Aorta (tissue), 5 donors: ENCODE measurements around the gene CPVL. TPM values are rescaled to one million over a fixed set of nuclear protein-coding genes. Genes with fewer than 3 reads are reported as not detected.
"Not testable (repeated sequence)": the region's sequence is repeated elsewhere in the genome, so short reads cannot be mapped to it uniquely, and the experiment has no call there.

ENCODE experiments used
- ATAC-seq: fragments of 200-7000 bp; cut with Tn5 transposase; one replicate; pipeline ENCODE4 v1.9.1; 2022; ENCODE audit warnings: moderate library complexity; ENCODE audit not compliant: low FRiP score
- DNase-seq, 2 donors: peaks; one replicate each; pipeline ENCODE4 v3.0.0-alpha.2; 2020
- H3K27ac ChIP-seq, 2 donors: one replicate each; pipeline ENCODE4 v1.5.1; 2013; ENCODE audit warnings: low read length in 2 of 2, mild to moderate bottlenecking in 2 of 2, moderate library complexity in 2 of 2, control low read depth in 1 of 2, inconsistent platforms in 1 of 2, low read depth in 1 of 2
- H3K27me3 ChIP-seq, 2 donors: one replicate each; pipeline ENCODE4 v1.6.1; 2013; ENCODE audit warnings: control low read depth in 1 of 2, low read length in 1 of 2, mild to moderate bottlenecking in 1 of 2, moderate library complexity in 1 of 2; ENCODE audit not compliant: insufficient read depth in 2 of 2, control insufficient read depth in 1 of 2
- H3K36me3 ChIP-seq, 2 donors: one replicate each; pipeline ENCODE4 v1.6.1; 2013; ENCODE audit warnings: control low read depth in 1 of 2, low read length in 1 of 2, mild to moderate bottlenecking in 1 of 2; ENCODE audit not compliant: insufficient read depth in 2 of 2, control insufficient read depth in 1 of 2
- H3K4me1 ChIP-seq, 2 donors: one replicate each; pipeline ENCODE4 v1.6.1; 2013; ENCODE audit warnings: low read length in 2 of 2, control low read depth in 1 of 2, mild to moderate bottlenecking in 1 of 2, moderate library complexity in 1 of 2; ENCODE audit not compliant: insufficient read depth in 2 of 2, control insufficient read depth in 1 of 2
- H3K4me3 ChIP-seq, 2 donors: one replicate each; pipeline ENCODE4 v1.5.1; 2013; ENCODE audit warnings: low read length in 2 of 2, control low read depth in 1 of 2, mild to moderate bottlenecking in 1 of 2
- H3K9me3 ChIP-seq: one replicate; pipeline ENCODE4 v1.6.1; 2013; ENCODE audit warnings: mild to moderate bottlenecking, low read length; ENCODE audit not compliant: control insufficient read depth
- WGBS, 2 donors: extraction: QIAGEN DNeasy Blood & Tissue Kit; methylation state at CpG; one replicate each; pipeline ENCODE4 v1.1.7; 2013; 5-methylcytosine and 5-hydroxymethylcytosine counted together
- intact Hi-C, 2 donors: fragments of 100-400 bp; cut with DNase I; formaldehyde crosslinking; loops; one replicate each; pipeline versions ENCODE4 v1.14.2 to v1.15.0; 2022
- polyA plus RNA-seq, 2 donors: library from polyadenylated mRNA; stranded (reverse); fragments of 200-250 nt; gene quantifications; one replicate each; pipeline ENCODE4 v1.2.3, GENCODE V29; 2013
- total RNA-seq, 2 donors: library from RNA; stranded (reverse); fragmentation: NEBNext Ultra II Directional; extraction: Animal tissue kit (Norgen Biotek cat#: 25700); gene quantifications; one replicate each; pipeline ENCODE4 v1.2.1, GENCODE V29; 2021
- donor health status: healthy with polysubstance abuse.
- donor health status: Bipolar disorder and iron deficiency.
- donor health status: DM: no; HTN: no; CAD: no.
- donor health status: DM: no; HTN: no; CAD: no.
- donor health status: DM: yes; HTN: yes; CAD: no.

Gene CPVL
- total and polyA plus RNA-seq, 4 donors = 2.7 to 50.2 (median 24.3) TPM

DNA sequence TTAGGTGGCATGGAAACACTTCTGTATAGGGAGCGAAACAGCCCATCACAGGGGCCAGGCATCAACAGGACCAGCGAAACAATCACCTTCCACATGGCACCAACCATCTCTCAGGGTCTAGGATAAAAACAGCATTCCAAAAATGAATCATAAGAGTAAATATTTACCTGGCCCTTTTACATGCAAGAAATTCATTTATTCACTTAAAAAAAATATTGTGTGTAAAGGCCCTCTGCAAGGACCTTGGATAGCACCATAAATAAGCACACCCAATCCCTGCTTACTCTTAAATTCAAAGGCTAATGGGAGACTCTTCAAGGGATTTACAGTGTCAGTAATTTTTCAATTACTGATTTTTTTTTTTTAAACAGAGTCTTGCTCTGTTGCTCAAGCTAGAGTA lies 25.4 kb downstream of the CPVL start:
- Histone ChIP-seq H3K4me1 (no peaks in the 10 kb centered on the region), H3K9me3 (no peaks in the 10 kb centered on the region), H3K4me3 (no peak overlapping the region), H3K36me3 (no peaks in the 10 kb centered on the region), H3K27me3 (no peaks in the 10 kb centered on the region), H3K27ac (no peak overlapping the region)
- ATAC-seq (no peak), DNase-seq (no peak)
- intact Hi-C loops = no loop called here
- WGBS, 2 donors = 75 to 98% methylated on average over 2 of the region's 2 CpGs

DNA sequence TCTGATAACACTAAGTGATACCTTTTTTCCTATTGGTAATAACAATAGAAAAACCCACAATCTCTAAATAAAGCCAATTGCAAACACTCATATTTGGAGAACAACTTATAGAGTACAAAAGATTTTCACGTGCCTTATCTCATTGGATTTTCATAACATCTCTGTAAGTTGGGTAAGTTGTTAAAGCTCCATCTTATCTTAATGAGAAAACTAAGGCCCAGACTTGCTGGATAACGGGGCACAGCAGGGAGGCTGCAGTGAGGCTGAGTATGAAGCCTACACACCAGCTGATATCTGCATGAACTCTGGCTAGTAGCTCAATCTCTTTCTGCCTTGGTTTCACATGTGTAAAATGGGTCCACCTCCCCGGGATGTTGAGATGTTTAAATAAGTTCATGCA lies 26.8 kb downstream of the CPVL start:
- H3K36me3 ChIP-seq = no peaks in the 10 kb centered on the region
- DNase-seq (no peak), ATAC-seq (no peak)
- H3K4me3 ChIP-seq = no peak overlapping the region
- WGBS, 2 donors = 71 to 78% methylated on average over 3 of the region's 3 CpGs
- no peaks in the 10 kb centered on the region for H3K27me3 ChIP-seq
- no peak overlapping the region for H3K27ac ChIP-seq
- no peaks in the 10 kb centered on the region for H3K9me3 ChIP-seq
- H3K4me1 ChIP-seq = no peaks in the 10 kb centered on the region
- intact Hi-C loops = no loop called here

DNA sequence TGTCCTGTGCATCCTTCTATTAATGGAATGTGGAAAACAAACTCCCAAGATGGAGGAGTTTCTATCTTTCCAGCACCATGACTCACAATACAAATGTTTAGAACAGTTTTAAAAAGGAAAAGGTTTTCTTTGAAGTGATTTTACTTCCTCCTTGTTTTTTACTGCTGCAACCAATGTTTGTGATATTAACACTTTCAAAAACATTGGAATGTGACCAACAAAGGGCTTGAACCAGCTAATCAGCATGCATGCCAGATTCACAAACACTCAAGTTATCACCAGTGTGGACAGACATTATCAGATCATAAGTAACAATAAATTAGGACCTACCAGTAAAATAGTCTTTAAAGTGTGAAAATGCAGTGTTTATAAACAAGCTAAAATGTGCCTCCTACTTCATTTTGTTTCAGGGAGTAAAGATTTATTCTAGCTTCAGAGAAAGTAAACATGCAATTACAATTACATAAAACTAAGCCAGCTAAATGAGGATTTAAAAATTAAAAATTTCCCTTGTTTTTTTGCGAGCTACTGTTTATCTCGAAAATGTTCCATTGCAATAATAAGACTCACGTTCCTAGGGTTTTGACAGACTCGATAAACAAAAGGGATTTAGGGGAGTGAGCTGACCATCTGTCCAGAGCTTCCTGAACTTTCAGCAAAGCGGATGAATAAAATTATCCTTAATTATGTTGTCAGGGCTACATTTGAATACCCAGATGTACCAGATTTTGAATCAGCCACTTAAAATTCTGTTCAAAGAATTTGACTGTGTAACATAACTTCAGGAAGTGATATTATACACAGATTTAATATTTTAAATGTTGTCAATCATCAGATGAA lies 29.8 kb downstream of the CPVL start:
- Histone ChIP-seq H3K27ac (no peak overlapping the region), H3K36me3 (no peaks in the 10 kb centered on the region), H3K4me1 (no peaks in the 10 kb centered on the region), H3K27me3 (no peaks in the 10 kb centered on the region), H3K4me3 (no peak overlapping the region), H3K9me3 (no peaks in the 10 kb centered on the region)
- WGBS, 2 donors = 54% methylated on average over 5 of the region's 5 CpGs
- intact Hi-C loops = no loop called here
- no peak for ATAC-seq
- no peak for DNase-seq

DNA sequence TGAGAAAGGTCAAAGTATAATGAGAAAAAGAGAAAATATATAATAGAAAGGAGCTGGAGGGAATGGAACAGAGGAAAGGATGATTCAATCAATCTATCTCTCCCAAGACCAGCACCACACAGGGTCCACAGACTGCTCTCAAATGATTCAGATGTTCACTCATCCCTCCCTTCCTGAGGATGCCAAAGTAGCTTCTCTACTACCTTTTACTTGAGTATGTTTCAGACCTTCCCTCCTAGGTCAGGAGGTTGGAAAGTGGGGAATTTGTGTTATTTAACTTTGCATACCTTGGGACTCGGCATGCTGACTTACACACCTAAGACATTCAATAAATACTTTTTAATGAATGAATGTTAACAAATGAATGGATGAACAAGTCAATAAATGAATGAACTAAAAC lies 30.6 kb downstream of the CPVL start:
- DNase-seq (no peak), ATAC-seq (no peak)
- Histone ChIP-seq H3K36me3 (no peaks in the 10 kb centered on the region), H3K9me3 (peaks cover 1% of the 10 kb centered on the region), H3K27ac (no peak overlapping the region), H3K4me3 (no peak overlapping the region), H3K27me3 (no peaks in the 10 kb centered on the region), H3K4me1 (no peaks in the 10 kb centered on the region)
- intact Hi-C loops = no loop called here
- 30 to 55% methylated on average over 1 of the region's 1 CpG for WGBS, 2 donors

DNA sequence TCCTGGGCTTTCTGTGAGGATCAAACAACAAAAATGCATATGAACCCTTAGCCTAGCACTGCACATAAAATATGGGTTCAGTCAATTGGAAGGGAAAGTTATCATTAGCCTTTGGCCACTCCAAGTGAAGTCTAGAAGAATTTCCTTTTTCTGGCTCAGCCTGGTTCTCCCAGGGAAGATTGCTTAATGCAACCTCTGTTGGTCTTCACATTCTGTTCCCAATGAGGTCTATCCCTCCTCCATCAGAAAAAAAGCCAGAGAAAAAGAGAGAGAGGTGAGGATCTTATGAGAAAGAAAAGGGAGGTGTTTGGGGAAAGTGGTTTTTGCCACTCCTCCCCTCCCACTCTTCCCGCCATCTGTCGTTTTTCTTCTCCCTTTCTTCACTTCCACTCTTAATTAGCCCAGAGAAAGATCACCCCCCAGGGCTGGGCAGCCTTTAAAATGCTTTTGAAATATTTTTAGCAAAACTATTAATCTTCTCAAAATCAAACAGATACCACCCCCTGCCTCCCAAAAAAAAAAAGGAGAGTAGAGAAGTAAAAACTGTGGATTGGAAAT lies 31.1 kb downstream of the CPVL start:
- WGBS, 2 donors = 31 to 45% methylated on average over 2 of the region's 2 CpGs
- peaks cover 2% of the 10 kb centered on the region for H3K9me3 ChIP-seq
- no peak for ATAC-seq
- no peaks in the 10 kb centered on the region for H3K27me3 ChIP-seq
- H3K4me3 ChIP-seq = no peak overlapping the region
- DNase-seq = no peak
- intact Hi-C loops = no loop called here
- no peak overlapping the region for H3K27ac ChIP-seq
- no peaks in the 10 kb centered on the region for H3K4me1 ChIP-seq
- no peaks in the 10 kb centered on the region for H3K36me3 ChIP-seq

DNA sequence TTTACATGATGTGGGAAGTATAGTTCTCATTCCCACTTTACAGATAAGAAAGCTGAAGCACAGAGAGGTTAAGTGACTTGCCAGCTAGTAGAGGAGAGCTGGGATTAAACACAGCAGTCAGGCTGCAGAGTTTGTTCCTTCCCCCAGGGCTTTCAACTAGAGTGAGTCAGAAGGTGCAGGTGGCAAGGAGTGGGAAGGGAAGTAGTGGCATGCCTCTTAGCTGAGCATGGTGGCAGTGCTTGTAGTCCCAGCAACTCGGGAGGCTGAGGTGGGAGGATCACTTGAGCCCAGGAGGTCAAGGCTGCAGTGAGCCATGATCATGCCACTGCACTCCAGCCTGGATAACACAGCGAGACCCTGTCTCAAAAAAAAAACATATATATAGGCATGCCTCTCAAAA lies 32.1 kb downstream of the CPVL start:
- H3K9me3 ChIP-seq, ATAC-seq, H3K4me1 ChIP-seq, H3K36me3 ChIP-seq, H3K27ac ChIP-seq, H3K27me3 ChIP-seq, intact Hi-C loops, H3K4me3 ChIP-seq, DNase-seq: not testable (repeated sequence)
- WGBS, 2 donors = 62 to 77% methylated on average over 2 of the region's 2 CpGs

DNA sequence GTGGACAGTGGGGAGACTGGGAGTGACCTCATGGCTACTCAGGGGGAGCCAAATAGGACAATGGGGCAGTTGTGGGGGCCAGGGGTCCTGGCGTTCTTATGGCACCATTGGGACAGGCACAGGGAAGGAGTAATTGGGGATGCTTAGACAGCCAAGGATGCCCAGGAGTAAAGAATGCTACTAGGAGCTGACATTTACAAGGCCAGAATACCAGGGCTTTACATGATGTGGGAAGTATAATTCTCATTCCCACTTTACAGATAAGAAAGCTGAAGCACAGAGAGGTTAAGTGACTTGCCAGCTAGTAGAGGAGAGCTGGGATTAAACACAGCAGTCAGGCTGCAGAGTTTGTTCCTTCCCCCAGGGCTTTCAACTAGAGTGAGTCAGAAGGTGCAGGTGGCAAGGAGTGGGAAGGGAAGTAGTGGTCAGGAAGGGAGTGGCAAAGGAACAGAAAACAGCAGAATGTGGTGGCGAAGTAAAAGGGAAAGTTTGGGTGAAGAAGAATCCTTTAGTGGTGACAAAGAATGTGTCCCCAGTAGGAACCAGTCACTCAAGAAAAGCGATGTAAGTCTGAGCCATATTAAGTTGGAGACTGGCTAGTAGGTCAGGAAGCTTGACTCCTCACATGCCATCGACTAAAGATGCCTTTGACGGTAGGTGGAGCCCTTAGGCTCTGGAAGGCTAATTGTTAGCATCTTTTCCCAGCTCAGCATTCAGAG lies 32.8 kb downstream of the CPVL start:
- Histone ChIP-seq H3K27ac (no peak overlapping the region), H3K27me3 (no peaks in the 10 kb centered on the region), H3K9me3 (peaks cover 2% of the 10 kb centered on the region), H3K4me3 (no peak overlapping the region), H3K4me1 (no peaks in the 10 kb centered on the region), H3K36me3 (no peaks in the 10 kb centered on the region)
- 52 to 58% methylated on average over 5 of the region's 5 CpGs for WGBS, 2 donors
- no peak for DNase-seq
- intact Hi-C loops = no loop called here
- no peak for ATAC-seq

DNA sequence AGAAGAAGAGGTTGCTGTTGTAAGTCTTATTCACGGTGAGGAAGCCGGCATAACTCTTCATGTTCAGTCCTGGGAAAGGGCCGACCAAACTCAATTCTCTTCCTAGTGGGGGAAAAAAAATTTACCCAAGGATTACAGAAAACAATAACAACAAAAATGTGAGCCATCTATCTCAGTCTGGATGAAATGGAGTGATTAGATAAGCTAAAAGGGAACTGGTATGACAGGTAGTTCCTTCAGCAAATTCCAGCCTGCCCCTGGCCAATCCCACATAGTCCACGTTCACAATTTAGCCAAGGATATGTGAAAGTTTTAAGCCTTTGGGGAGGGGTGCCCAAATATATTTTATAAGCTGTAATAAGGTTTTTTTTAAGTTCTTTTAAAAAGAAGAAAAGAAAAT lies 33.6 kb downstream of the CPVL start:
- 70 to 85% methylated on average over 4 of the region's 4 CpGs for WGBS, 2 donors
- intact Hi-C loops = no loop called here
- Histone ChIP-seq H3K4me3 (no peak overlapping the region), H3K36me3 (no peaks in the 10 kb centered on the region), H3K9me3 (peaks cover 2% of the 10 kb centered on the region), H3K27me3 (no peaks in the 10 kb centered on the region), H3K4me1 (no peaks in the 10 kb centered on the region), H3K27ac (no peak overlapping the region)
- DNase-seq (no peak), ATAC-seq (no peak)
